ENCODE measurements around the gene LRRC27.
A peak's percentile ranks its signal among the peaks of the same experiment; 100 is the strongest.
"Not testable (repeated sequence)": the region's sequence is repeated elsewhere in the genome, so short reads cannot be mapped to it uniquely, and the experiment has no call there.

The LRRC27 gene

GRCh38 chr10:132383751-132384196 is 51.8 kb downstream of the LRRC27 start:
- Histone ChIP-seq H3K4me1 (ENCODE audit: control insufficient read depth, insufficient read depth, low read length) (no peaks in the 10 kb centered on the region), H3K36me3 (ENCODE audit: control insufficient read depth, insufficient read depth, low read length) (peaks cover under 1% of the 10 kb centered on the region), H3K4me3 (ENCODE audit: low read length) (no peak overlapping the region), H3K9ac (ENCODE audit: low read length) (no peak overlapping the region), H3K27ac (ENCODE audit: low read depth, low read length) (no peak overlapping the region), H3K27me3 (ENCODE audit: control insufficient read depth, insufficient read depth, low read length) (no peaks in the 10 kb centered on the region)

DNA sequence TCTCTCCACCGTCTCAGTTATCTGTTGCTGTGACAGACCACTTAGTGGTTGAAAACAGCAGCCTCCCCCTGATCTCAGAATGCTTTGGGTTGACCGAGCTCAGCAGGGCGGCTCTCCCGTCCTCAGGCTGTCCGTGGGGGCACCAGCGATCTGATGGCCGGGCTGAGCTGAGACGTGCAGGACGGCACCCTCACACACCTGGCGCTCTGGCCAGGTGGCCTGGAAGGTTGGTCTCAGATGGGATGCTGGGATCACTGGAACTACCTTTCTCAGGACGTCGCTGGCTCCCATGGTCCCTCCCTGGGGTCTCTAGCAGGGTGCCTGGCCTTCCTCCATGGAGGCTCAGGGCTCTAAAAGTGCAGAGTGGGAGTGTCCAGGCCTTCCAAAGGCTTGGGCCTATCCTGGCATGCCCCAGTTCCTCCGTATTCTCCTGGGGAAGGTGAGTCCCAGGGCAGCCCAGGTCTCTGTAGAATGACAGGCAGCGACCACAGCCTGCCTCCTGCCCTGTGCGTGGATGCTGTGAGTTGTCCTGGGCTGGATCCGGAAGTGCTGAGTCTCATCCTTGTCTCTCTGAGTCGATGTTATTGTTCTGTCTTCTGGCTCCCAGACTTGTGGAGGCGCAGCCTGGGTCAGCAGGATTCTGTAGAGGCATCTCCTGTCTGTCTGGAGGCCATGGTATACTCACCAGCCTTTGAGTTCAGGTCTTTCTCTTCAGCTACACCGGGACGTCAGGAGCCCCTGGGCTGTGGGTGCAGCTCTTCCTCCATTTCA is 52.8 kb downstream of the LRRC27 start:
- no peak overlapping the region for H3K27ac ChIP-seq (ENCODE audit: low read depth, low read length)
- H3K36me3 ChIP-seq (ENCODE audit: control insufficient read depth, insufficient read depth, low read length): no peaks in the 10 kb centered on the region
- no peaks in the 10 kb centered on the region for H3K27me3 ChIP-seq (ENCODE audit: control insufficient read depth, insufficient read depth, low read length)
- no peak overlapping the region for H3K9ac ChIP-seq (ENCODE audit: low read length)
- no peak overlapping the region for H3K4me3 ChIP-seq (ENCODE audit: low read length)
- H3K4me1 ChIP-seq (ENCODE audit: control insufficient read depth, insufficient read depth, low read length): no peaks in the 10 kb centered on the region

GRCh38 chr10:132385389-132385667 is 53.3 kb downstream of the LRRC27 start:
- Histone ChIP-seq H3K4me3 (ENCODE audit: low read length) (no peak overlapping the region), H3K27me3 (ENCODE audit: control insufficient read depth, insufficient read depth, low read length) (no peaks in the 10 kb centered on the region), H3K9ac (ENCODE audit: low read length) (no peak overlapping the region), H3K4me1 (ENCODE audit: control insufficient read depth, insufficient read depth, low read length) (no peaks in the 10 kb centered on the region), H3K27ac (ENCODE audit: low read depth, low read length) (no peak overlapping the region), H3K36me3 (ENCODE audit: control insufficient read depth, insufficient read depth, low read length) (no peaks in the 10 kb centered on the region)

DNA sequence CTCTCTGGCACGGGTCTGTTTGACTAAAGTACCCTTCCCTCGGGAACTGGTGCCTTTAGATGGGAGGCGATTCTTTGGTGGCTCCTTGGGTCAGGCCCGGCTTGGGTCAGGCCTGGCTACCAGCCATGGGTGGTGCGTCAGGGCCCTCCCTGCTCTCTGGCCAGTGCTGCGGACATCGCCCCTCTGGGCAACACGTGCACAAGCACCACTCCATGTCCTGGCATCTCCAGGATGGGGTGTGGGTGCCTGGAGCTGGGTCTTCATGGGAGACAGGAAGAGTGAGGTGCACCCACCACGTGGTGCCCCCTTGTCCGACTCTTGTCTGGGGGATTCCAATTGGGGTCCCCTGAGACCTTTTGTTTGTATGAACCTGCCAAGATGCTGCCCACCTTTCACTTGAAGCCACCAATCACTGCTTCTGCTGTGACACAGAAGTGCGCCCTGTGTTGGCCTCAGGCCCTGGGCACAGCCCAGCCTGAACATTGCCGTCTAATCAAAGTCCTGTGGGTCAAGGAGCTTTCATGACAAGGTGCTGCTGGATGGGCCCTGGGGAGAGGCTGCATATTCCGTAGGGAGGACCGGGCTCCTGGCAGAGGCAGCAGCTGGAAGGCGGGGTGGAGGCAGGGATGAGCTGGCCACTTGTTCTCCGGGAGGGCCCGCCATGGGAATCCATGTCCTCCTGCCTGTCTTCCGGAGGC is 53.9 kb downstream of the LRRC27 start:
- H3K9ac ChIP-seq (ENCODE audit: low read length): no peak overlapping the region
- no peaks in the 10 kb centered on the region for H3K36me3 ChIP-seq (ENCODE audit: control insufficient read depth, insufficient read depth, low read length)
- no peak overlapping the region for H3K27ac ChIP-seq (ENCODE audit: low read depth, low read length)
- no peaks in the 10 kb centered on the region for H3K4me1 ChIP-seq (ENCODE audit: control insufficient read depth, insufficient read depth, low read length)
- no peak overlapping the region for H3K4me3 ChIP-seq (ENCODE audit: low read length)
- H3K27me3 ChIP-seq (ENCODE audit: control insufficient read depth, insufficient read depth, low read length): no peaks in the 10 kb centered on the region

- Histone ChIP-seq H3K36me3 (ENCODE audit: control insufficient read depth, insufficient read depth, low read length) (no peaks in the 10 kb centered on the region), H3K4me1 (ENCODE audit: control insufficient read depth, insufficient read depth, low read length) (no peaks in the 10 kb centered on the region), H3K27ac (ENCODE audit: low read depth, low read length) (no peak overlapping the region), H3K27me3 (ENCODE audit: control insufficient read depth, insufficient read depth, low read length) (no peaks in the 10 kb centered on the region), H3K4me3 (ENCODE audit: low read length) (no peak overlapping the region), H3K9ac (ENCODE audit: low read length) (no peak overlapping the region)
These were observed 54.4 kb downstream of the LRRC27 start for GRCh38 chr10:132386419-132386831.

DNA sequence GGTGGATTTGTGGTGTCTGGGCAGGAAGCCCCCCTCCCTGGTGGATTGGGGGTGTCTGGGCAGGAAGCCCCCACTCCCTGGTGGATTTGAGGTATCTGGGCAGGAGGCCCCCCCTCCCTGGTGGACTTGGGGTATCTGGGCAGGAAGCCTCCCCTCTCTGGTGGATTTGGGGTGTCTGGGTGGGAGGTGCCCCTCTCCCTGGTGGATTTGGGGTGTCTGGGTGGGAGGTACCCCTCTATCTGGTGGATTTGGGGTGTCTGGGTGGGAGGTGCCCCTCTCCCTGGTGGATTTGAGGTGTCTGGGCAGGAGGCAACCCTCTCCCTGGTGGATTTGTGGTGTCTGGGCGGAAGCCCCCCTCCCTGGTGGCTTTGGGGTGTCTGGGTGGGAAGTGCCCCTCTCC is 54.9 kb downstream of the LRRC27 start:
- not testable (repeated sequence) for H3K27ac ChIP-seq (ENCODE audit: low read depth, low read length)

GRCh38 chr10:132387764-132388210 is 55.8 kb downstream of the LRRC27 start:
- Histone ChIP-seq H3K4me1 (ENCODE audit: control insufficient read depth, insufficient read depth, low read length) (no peaks in the 10 kb centered on the region), H3K36me3 (ENCODE audit: control insufficient read depth, insufficient read depth, low read length) (no peaks in the 10 kb centered on the region), H3K27me3 (ENCODE audit: control insufficient read depth, insufficient read depth, low read length) (no peaks in the 10 kb centered on the region), H3K27ac (ENCODE audit: low read depth, low read length) (no peak overlapping the region), H3K4me3 (ENCODE audit: low read length) (peak overlapping the region; percentile 50), H3K9ac (ENCODE audit: low read length) (no peak overlapping the region)

More for the DNA sequence above, 54.9 kb downstream of the LRRC27 start:
- not testable (repeated sequence) for H3K4me1 ChIP-seq (ENCODE audit: control insufficient read depth, insufficient read depth, low read length); H3K9ac ChIP-seq (ENCODE audit: low read length); H3K36me3 ChIP-seq (ENCODE audit: control insufficient read depth, insufficient read depth, low read length); H3K4me3 ChIP-seq (ENCODE audit: low read length); H3K27me3 ChIP-seq (ENCODE audit: control insufficient read depth, insufficient read depth, low read length)

GRCh38 chr10:132388891-132389432 is 57.0 kb downstream of the LRRC27 start:
- no peak overlapping the region for H3K9ac ChIP-seq (ENCODE audit: low read length)

GRCh38 chr10:132389433-132390169 is 57.6 kb downstream of the LRRC27 start:
- H3K9ac ChIP-seq (ENCODE audit: low read length): no peak overlapping the region
- no peaks in the 10 kb centered on the region for H3K36me3 ChIP-seq (ENCODE audit: control insufficient read depth, insufficient read depth, low read length)
- no peak overlapping the region for H3K27ac ChIP-seq (ENCODE audit: low read depth, low read length)
- H3K4me3 ChIP-seq (ENCODE audit: low read length): no peak overlapping the region
- H3K4me1 ChIP-seq (ENCODE audit: control insufficient read depth, insufficient read depth, low read length): no peaks in the 10 kb centered on the region
- no peaks in the 10 kb centered on the region for H3K27me3 ChIP-seq (ENCODE audit: control insufficient read depth, insufficient read depth, low read length)

More at GRCh38 chr10:132388891-132389432, 57.0 kb downstream of the LRRC27 start:
- no peak overlapping the region for H3K4me3 ChIP-seq (ENCODE audit: low read length)
- no peaks in the 10 kb centered on the region for H3K27me3 ChIP-seq (ENCODE audit: control insufficient read depth, insufficient read depth, low read length)
- H3K4me1 ChIP-seq (ENCODE audit: control insufficient read depth, insufficient read depth, low read length): no peaks in the 10 kb centered on the region
- H3K36me3 ChIP-seq (ENCODE audit: control insufficient read depth, insufficient read depth, low read length): no peaks in the 10 kb centered on the region
- H3K27ac ChIP-seq (ENCODE audit: low read depth, low read length): no peak overlapping the region

DNA sequence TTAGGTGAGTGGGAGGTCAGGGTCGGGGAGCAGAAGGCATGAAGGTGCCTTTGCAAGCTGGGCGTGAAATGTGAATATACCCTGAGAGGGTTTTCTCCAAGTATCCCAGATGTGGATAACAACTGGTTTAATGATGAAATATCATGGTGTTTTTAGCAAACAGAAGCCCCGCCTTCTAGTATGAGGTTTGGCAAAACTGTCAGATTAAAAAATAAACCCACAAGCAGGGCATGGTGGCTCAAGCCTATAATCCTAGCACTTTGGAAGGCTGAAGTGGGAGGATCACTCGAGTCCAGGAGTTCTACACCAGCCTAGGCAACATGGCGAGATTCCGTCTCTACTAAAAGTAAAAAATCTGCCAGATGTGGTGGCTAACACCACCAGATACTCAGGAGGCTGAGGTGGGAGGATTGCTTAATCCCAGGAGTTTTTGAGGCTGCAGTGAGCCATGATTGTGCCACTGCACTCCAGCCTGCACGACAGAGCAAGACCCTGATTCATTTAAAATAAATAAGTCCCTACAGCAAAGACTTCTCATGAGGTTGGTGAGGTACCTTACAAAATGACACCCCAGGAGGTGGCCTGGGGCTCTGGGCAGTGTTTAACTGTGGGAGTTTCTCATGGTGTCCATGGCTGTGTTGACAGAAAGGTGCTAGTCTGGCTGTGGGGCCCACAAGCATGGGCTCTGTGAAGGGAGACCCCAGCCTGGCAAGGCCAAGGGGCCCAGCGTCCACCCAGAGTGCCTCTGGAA is 58.4 kb downstream of the LRRC27 start:
- H3K4me1 ChIP-seq (ENCODE audit: control insufficient read depth, insufficient read depth, low read length): no peaks in the 10 kb centered on the region
- no peak overlapping the region for H3K27ac ChIP-seq (ENCODE audit: low read depth, low read length)
- H3K4me3 ChIP-seq (ENCODE audit: low read length): no peak overlapping the region
- no peaks in the 10 kb centered on the region for H3K27me3 ChIP-seq (ENCODE audit: control insufficient read depth, insufficient read depth, low read length)
- H3K9ac ChIP-seq (ENCODE audit: low read length): no peak overlapping the region
- H3K36me3 ChIP-seq (ENCODE audit: control insufficient read depth, insufficient read depth, low read length): no peaks in the 10 kb centered on the region

DNA sequence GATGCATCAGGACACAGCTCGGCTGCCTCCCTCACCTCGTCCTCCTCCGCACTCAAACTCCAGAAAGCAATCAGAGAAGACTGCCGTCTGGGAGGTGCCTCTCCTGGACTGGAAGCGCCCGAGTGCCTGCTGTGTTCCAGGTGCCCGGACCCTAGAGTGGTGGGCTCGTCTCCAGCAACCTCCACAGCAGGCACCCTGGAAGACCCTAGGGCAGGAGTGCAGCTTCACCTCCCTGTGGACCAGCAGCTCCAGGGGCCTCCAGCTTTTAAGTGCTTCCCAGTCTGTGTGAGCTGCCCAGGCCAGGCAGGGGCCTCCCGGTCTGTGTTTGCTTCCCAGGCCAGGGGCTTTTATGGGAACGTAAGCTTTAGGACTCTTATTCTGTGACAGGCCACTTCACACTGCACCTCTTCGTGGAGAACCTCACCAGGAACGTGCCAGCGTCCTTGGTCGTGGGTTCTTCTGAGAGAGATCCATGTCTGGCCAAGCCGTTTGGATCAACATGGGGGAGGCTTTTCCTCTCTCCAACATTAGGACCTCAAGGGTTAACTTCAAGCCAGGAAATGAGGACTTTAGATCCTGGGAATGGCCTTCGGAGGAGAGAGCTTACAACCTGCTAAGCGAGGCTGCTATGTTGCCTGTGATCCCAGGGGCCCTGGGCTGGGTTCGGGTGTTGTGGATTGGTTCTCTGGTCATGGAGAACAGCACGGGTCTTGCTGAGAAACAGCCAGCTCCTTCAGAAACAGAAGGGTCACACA is 59.1 kb downstream of the LRRC27 start:
- H3K4me1 ChIP-seq (ENCODE audit: control insufficient read depth, insufficient read depth, low read length): no peaks in the 10 kb centered on the region
- no peak overlapping the region for H3K9ac ChIP-seq (ENCODE audit: low read length)
- no peaks in the 10 kb centered on the region for H3K36me3 ChIP-seq (ENCODE audit: control insufficient read depth, insufficient read depth, low read length)
- no peak overlapping the region for H3K4me3 ChIP-seq (ENCODE audit: low read length)
- no peak overlapping the region for H3K27ac ChIP-seq (ENCODE audit: low read depth, low read length)
- H3K27me3 ChIP-seq (ENCODE audit: control insufficient read depth, insufficient read depth, low read length): no peaks in the 10 kb centered on the region
